Peyer's patch (tissue), 4 donors: ENCODE results near the gene PEX11G. TPM values are rescaled to one million over a fixed set of nuclear protein-coding genes. Genes with fewer than 3 reads are reported as not detected.

ENCODE experiments used
- DNase-seq, 3 donors: peaks; one replicate each; pipeline ENCODE4 v3.0.0-alpha.2; 2017 to 2019
- H3K27ac ChIP-seq, 4 donors: fragments of 200-600 bp; sonication (generic); one replicate each; pipeline ENCODE4 v1.5.1; 2016 to 2019
- H3K27me3 ChIP-seq, 2 donors: fragments of 200-600 bp; sonication (generic); one replicate each; pipeline ENCODE4 v1.5.1; 2019
- H3K36me3 ChIP-seq, 3 donors: fragments of 200-600 bp; sonication (generic); one replicate each; pipeline ENCODE4 v1.5.1; 2016 to 2019
- H3K4me1 ChIP-seq, 4 donors: fragments of 200-600 bp; sonication (generic); one replicate each; pipeline ENCODE4 v1.5.1; 2016 to 2019
- H3K4me3 ChIP-seq, 4 donors: fragments of 200-600 bp; sonication (generic); 1 replicate in 3 of 4; 2 replicates in 1 of 4; pipeline ENCODE4 v1.5.1; 2016 to 2019; ENCODE audit warnings: mild to moderate bottlenecking in 1 of 4
- H3K9me3 ChIP-seq, 4 donors: fragments of 200-600 bp; sonication (generic); one replicate each; pipeline ENCODE4 v1.5.1; 2016 to 2019; ENCODE audit warnings: mild to moderate bottlenecking in 1 of 4
- POLR2A ChIP-seq, 2 donors: fragments of 450-650 bp; IDR thresholded peaks; one replicate each; pipeline ENCODE4 v1.5.1; 2017; ENCODE audit warnings: antibody characterized with exemption in 2 of 2, mild to moderate bottlenecking in 2 of 2, moderate library complexity in 2 of 2
- total RNA-seq, 4 donors: library from RNA; depleted of rRNA; stranded (reverse); fragments of >200 nt; gene quantifications; one replicate each; pipeline ENCODE4 v1.1.0, GENCODE V29; 2016
- TF ChIP-seq, protein P1 (sequence below), 6 experiments: fragments of 450-650 bp in 4 of 6; fragments of 200-600 bp in 2 of 6; sonication (generic) in 1 of 6; IDR thresholded peaks; one replicate each; pipeline ENCODE4 v1.5.1; 2017 to 2019; ENCODE audit warnings: antibody characterized with exemption in 6 of 6, mild to moderate bottlenecking in 3 of 6, moderate library complexity in 1 of 6

PEX11G gene
- total RNA-seq, result 10 to 100 TPM in 2 of 4 donors, 1 to 10 TPM in 1, not detected in 1; 8.2 to 14.3 (median 10.3) TPM

DNA sequence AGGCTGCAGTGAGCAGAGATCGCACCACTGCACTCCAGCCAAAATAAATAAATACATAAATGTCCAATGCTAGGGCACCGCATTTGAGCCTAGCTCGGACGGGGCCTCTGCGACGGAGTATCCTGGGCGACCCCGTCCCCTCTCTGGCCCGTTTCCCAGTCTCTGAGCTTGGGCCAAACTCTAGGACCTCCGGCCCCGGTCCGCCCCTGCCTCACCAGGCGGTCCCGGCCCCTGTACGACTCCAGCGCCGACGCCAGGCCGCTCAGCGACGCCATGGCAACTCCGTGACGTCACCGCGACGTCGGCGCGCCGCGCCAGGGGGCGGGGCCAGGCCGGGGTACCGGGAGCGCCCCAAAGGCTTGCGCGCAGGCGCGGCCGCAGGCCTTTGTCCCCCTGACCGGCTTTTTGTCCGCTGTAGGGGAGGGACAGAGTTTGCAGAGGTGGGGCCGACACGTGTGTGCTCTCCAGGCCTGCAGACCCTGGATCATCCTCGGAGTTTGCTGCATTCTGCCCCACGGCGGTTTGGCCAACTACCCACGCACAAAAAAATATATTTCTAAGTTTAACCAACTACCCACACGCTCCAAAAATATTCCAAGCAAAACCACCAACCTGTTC, at the start of gene PEX11G:
Gene PEX11G, minus strand, starts transcription at position 300 of the 618 bp plus-strand sequence. Its CDS starts 25 bp downstream, at position 275.
- Histone ChIP-seq H3K36me3 (no peaks in the 10 kb centered on the region), H3K4me3 (peak within 1 kb of the TSS; percentile 40 to 75 (median 54)), H3K27ac (peak within 1 kb of the TSS; percentile 65 to 93 (median 79)), H3K4me1 (peaks cover 0 to 10% (median 0%) of the 10 kb centered on the region in 4 donors), H3K27me3 (no peaks in the 10 kb centered on the region), H3K9me3 (no peaks in the 10 kb centered on the region)
- TF ChIP-seq, protein P1, sequence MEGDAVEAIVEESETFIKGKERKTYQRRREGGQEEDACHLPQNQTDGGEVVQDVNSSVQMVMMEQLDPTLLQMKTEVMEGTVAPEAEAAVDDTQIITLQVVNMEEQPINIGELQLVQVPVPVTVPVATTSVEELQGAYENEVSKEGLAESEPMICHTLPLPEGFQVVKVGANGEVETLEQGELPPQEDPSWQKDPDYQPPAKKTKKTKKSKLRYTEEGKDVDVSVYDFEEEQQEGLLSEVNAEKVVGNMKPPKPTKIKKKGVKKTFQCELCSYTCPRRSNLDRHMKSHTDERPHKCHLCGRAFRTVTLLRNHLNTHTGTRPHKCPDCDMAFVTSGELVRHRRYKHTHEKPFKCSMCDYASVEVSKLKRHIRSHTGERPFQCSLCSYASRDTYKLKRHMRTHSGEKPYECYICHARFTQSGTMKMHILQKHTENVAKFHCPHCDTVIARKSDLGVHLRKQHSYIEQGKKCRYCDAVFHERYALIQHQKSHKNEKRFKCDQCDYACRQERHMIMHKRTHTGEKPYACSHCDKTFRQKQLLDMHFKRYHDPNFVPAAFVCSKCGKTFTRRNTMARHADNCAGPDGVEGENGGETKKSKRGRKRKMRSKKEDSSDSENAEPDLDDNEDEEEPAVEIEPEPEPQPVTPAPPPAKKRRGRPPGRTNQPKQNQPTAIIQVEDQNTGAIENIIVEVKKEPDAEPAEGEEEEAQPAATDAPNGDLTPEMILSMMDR (IDR thresholded peaks at IDR 0.05), result peak in 1 of 6 experiments; percentile 9
- TF ChIP-seq POLR2A (IDR thresholded peaks at IDR 0.05), result peak; percentile 68 to 90
- DNase-seq, result peak; percentile 87 to 96 (median 96)

DNA sequence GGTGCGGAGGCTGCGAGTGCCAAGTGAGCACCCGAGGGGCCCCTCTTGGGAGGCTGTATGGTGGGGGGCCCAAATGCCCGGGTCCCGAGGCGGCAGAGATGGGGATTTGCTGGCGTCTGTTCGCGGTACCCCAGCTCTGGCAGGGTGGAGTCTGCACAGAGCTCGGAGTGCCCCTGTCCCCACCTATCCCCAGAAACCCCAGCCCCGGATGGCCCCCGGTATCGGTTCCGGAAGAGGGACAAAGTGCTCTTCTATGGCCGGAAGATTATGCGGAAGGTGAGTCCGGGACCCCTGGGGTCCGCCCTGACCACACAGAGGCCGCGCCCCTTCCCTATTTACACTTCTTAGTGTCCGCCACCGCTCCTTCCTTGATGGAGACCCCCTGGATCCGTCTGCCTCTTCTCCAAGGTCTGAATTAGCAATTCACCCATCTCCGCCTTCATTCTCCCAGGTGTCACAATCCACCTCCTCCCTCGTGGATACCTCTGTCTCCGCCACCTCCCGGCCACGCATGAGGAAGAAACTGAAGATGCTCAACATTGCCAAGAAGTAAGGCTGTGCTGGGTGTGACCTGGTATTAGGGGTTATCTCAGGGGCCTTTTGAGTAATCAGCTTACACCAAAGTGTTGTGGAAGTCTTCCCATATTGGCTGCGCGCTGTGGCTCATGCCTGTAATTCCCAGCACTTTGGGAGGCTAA, 47.3 kb upstream of the PEX11G start:
- Histone ChIP-seq H3K4me1 (peaks cover 3 to 15% (median 6%) of the 10 kb centered on the region in 4 donors), H3K4me3 (peak overlapping the region; percentile 57 to 90 (median 80)), H3K27ac (peak overlapping the region; percentile 90 to 99 (median 92)), H3K36me3 (peaks cover 0 to 36% (median 0%) of the 10 kb centered on the region in 3 donors), H3K27me3 (no peaks in the 10 kb centered on the region), H3K9me3 (no peaks in the 10 kb centered on the region)
- no peak for TF ChIP-seq POLR2A (IDR thresholded peaks at IDR 0.05)
- TF ChIP-seq, protein P1 (IDR thresholded peaks at IDR 0.05), result no peak
- no peak for DNase-seq

DNA sequence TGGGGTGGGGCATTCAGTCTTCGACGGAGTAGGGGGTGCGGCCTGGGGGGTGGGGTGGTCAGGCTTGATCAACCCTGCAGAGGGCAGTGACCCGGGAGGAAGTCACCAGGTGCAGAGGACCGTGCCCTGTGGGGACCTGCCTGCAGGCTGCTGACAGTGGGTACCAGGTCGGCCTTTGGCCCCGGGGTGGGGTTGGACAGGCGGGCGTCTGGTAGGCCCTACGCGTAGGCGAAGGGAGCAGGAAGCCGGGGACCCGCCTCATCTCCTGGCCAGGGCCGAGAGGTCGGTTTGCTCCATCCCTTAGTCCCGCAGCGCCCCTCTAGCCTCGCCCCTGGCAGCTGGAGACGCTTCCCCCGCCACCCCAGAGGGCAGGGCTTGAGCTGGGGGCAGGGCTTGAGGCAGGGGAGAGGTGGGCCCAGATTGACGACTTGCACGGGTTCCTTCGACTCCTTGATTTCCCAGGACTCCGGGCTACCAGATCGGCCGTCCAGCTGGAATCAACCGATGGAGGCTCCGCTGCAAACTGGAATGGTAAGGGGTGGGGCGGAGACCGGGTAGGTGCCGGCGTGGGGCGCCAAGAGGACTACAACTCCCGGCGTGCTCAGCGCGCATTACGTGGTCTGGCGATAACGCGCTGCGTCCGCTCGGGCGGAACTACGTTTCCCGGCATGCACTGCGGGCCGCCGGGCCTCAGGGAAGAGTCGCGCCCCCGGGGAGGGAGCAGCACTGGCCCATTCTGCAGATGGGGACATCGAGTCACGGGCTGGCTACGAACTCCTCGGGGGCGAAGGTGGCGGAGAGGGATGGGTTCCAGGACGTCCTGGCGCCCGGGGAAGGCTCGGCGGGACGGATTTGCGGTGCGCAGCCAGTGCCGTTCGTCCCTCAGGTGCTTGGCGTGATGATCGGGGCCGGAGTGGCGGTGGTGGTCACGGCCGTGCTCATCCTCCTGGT, 46.5 kb upstream of the PEX11G start, which contains the start of gene PNPLA6:
Gene PNPLA6, plus strand, starts transcription at position 671 of the 951 bp plus-strand sequence. Its CDS starts 72 bp downstream, at position 743.
- peaks cover 0 to 33% (median 0%) of the 10 kb centered on the region in 3 donors for H3K36me3 ChIP-seq
- H3K9me3 ChIP-seq, result no peaks in the 10 kb centered on the region
- H3K27ac ChIP-seq, result peak within 1 kb of the TSS; percentile 90 to 99 (median 92)
- H3K4me3 ChIP-seq, result peak within 1 kb of the TSS; percentile 57 to 90 (median 80)
- no peaks in the 10 kb centered on the region for H3K27me3 ChIP-seq
- H3K4me1 ChIP-seq, result peaks cover 3 to 15% (median 6%) of the 10 kb centered on the region in 4 donors
- TF ChIP-seq, protein P1 (IDR thresholded peaks at IDR 0.05), result peak in 1 of 6 experiments; percentile 9
- peak; percentile 72 to 75 for TF ChIP-seq POLR2A (IDR thresholded peaks at IDR 0.05)
- peak; percentile 94 to 98 (median 98) for DNase-seq

DNA sequence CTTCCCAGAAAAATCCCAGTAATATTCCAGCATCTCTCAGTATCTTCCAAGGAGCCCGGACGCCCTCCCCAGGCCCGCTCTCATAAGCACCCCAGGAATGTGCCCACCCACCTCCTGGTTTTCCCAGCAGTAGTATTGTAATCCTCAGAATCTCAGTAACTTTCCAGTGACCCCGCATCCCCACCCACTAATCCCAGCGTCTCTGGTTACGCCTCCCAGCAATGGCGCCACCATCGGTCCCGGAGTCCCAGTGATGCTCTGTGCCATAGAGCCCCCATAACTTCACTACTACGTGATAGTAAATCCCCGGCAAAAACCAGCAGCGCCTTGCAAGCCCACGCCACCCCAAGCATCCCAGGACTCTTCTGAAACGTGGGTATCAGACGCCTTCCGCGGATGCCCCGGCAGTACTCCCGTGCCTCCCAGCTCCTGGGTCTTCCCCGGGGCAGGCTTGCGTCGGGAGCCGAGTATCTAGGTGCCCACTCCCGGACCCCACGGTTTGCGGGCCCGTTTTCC, 45.8 kb upstream of the PEX11G start:
- Histone ChIP-seq H3K4me1 (peaks cover 3 to 15% (median 6%) of the 10 kb centered on the region in 4 donors), H3K4me3 (peak overlapping the region; percentile 57 to 90 (median 80)), H3K27me3 (no peaks in the 10 kb centered on the region), H3K9me3 (no peaks in the 10 kb centered on the region), H3K36me3 (peaks cover 0 to 33% (median 0%) of the 10 kb centered on the region in 3 donors), H3K27ac (peak overlapping the region; percentile 90 to 99 (median 92))
- TF ChIP-seq, protein P1 (IDR thresholded peaks at IDR 0.05), result peak in 1 of 6 experiments; percentile 6
- TF ChIP-seq POLR2A (IDR thresholded peaks at IDR 0.05), result no peak
- DNase-seq, result peak; percentile 46 to 78 (median 70)
